ENCODE measurements around the gene NUDT22.

Gene NUDT22

GRCh38 chr11:64225608-64226506, at the start of gene NUDT22, which contains the start of gene TRPT1:
Gene NUDT22 (plus strand): TSS chr11:64226274. CDS start chr11:64226653, 379 bp downstream.
Gene TRPT1 (minus strand): TSS chr11:64226186. CDS start chr11:64225860, 326 bp downstream.
- Histone ChIP-seq H4K20me1 (peaks cover 32% of the 10 kb centered on the region), H3K36me3 (peaks cover 42% of the 10 kb centered on the region), H3K4me1 (peaks cover 67% of the 10 kb centered on the region), H3K4me2 (peak within 1 kb of the TSS; percentile 99), H3K27me3 (no peaks in the 10 kb centered on the region), H3K27ac (peak within 1 kb of the TSS; percentile 95), H3K9me3 (no peaks in the 10 kb centered on the region), H3K9ac (peak within 1 kb of the TSS; percentile 89), H3K4me3 (peak within 1 kb of the TSS; percentile 79)
- TF ChIP-seq Cebpa-rat (IDR thresholded peaks at IDR 0.05), result no peak

DNA sequence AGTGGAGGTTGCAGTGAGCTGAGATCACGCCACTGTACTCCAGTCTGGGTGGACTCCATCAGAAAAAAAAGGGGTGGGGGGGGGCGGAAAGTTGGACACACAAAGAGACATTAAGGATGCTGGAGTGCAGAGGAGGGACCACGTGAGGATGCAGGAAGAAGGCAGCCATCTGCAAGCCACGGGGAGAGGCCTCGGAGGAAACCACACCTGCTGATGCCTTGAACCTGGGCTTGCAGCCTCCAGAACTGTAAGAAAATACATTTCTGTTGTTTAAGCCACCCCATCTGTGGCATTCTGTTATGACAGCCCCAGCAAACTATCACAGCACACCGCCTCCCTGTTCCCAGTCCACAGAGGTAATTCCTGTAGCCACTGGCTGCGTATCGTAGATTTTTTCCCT, 49.3 kb upstream of the NUDT22 start:
- Histone ChIP-seq H3K4me3 (no peak overlapping the region), H3K4me2 (peak overlapping the region; percentile 0; the same call in 1 of the 2 replicates), H3K9ac (no peak overlapping the region), H3K4me1 (peaks cover 45% of the 10 kb centered on the region), H3K27ac (no peak overlapping the region), H3K27me3 (no peaks in the 10 kb centered on the region), H3K36me3 (peaks cover 21% of the 10 kb centered on the region), H3K9me3 (peaks cover 7% of the 10 kb centered on the region), H4K20me1 (no peaks in the 10 kb centered on the region)
- no peak for TF ChIP-seq Cebpa-rat (IDR thresholded peaks at IDR 0.05)

DNA sequence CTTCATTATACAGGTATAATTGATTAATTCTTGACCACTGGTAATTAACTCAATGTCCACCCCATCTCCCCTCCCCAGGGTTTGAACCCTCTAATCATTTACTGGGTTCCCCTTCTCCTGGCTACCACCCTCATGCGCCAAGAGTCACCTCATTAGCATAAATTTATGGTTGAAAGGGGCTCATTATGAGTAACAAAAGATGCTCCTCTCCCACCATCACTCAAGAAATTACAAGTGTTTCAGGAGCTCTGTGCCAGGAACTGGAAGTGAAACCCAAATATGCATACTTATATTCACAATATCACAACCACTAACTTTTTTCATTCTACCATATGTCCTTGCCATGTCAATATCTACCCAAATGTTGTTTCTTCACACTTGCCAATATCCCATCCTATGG, 47.9 kb upstream of the NUDT22 start:
- Histone ChIP-seq H3K4me2 (no peak overlapping the region), H3K27ac (no peak overlapping the region)

GRCh38 chr11:64178951-64179639, 47.0 kb upstream of the NUDT22 start:
- H3K36me3 ChIP-seq, result peaks cover 13% of the 10 kb centered on the region
- no peak for TF ChIP-seq Cebpa-rat (IDR thresholded peaks at IDR 0.05)
- H3K27me3 ChIP-seq, result no peaks in the 10 kb centered on the region
- no peak overlapping the region for H3K9ac ChIP-seq
- peaks cover 62% of the 10 kb centered on the region for H3K4me1 ChIP-seq
- no peak overlapping the region for H3K4me3 ChIP-seq
- no peaks in the 10 kb centered on the region for H3K9me3 ChIP-seq
- no peaks in the 10 kb centered on the region for H4K20me1 ChIP-seq
- no peak overlapping the region for H3K27ac ChIP-seq
- no peak overlapping the region for H3K4me2 ChIP-seq

More for the DNA sequence above, 47.9 kb upstream of the NUDT22 start:
- H4K20me1 ChIP-seq, result no peaks in the 10 kb centered on the region
- TF ChIP-seq Cebpa-rat (IDR thresholded peaks at IDR 0.05), result no peak
- H3K4me3 ChIP-seq, result no peak overlapping the region
- H3K36me3 ChIP-seq, result peaks cover 21% of the 10 kb centered on the region
- H3K9me3 ChIP-seq, result peaks cover 7% of the 10 kb centered on the region
- H3K27me3 ChIP-seq, result no peaks in the 10 kb centered on the region
- no peak overlapping the region for H3K9ac ChIP-seq
- H3K4me1 ChIP-seq, result peaks cover 59% of the 10 kb centered on the region

DNA sequence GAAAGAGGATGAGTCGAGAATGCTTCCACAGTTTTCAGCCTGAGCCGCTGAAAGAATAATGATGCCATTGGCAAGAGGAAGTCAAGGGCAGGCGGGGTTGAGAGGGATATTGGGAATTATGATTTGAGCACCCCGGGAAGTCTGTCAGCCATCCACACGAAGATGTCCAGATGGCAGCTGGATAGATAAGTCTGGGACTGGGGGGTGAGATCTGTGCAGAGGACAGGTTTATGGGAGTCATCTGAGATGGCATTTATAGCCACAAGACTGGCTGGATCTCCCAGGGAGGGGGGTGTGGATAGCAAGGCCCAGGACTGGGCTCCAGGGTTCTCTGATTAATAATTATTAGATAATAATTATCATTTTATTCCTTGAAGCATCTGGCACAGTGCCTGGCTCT, 45.2 kb upstream of the NUDT22 start:
- H3K4me3 ChIP-seq, result peak overlapping the region; percentile 39
- peaks cover 61% of the 10 kb centered on the region for H3K4me1 ChIP-seq
- peak overlapping the region; percentile 83 for H3K4me2 ChIP-seq
- TF ChIP-seq Cebpa-rat (IDR thresholded peaks at IDR 0.05), result no peak
- H4K20me1 ChIP-seq, result no peaks in the 10 kb centered on the region
- peak overlapping the region; percentile 81 for H3K27ac ChIP-seq
- H3K27me3 ChIP-seq, result no peaks in the 10 kb centered on the region
- peak overlapping the region; percentile 78 for H3K9ac ChIP-seq
- H3K36me3 ChIP-seq, result peaks cover 13% of the 10 kb centered on the region
- H3K9me3 ChIP-seq, result no peaks in the 10 kb centered on the region

- no peak for TF ChIP-seq Cebpa-rat (IDR thresholded peaks at IDR 0.05)
- Histone ChIP-seq H3K9ac (peak overlapping the region; percentile 78), H3K9me3 (no peaks in the 10 kb centered on the region), H3K4me3 (peak overlapping the region; percentile 39), H3K36me3 (peaks cover 13% of the 10 kb centered on the region), H3K4me2 (peak overlapping the region; percentile 83), H3K4me1 (peaks cover 57% of the 10 kb centered on the region), H4K20me1 (no peaks in the 10 kb centered on the region), H3K27ac (peak overlapping the region; percentile 81), H3K27me3 (no peaks in the 10 kb centered on the region)
These were observed 44.3 kb upstream of the NUDT22 start for GRCh38 chr11:64181506-64182411.

DNA sequence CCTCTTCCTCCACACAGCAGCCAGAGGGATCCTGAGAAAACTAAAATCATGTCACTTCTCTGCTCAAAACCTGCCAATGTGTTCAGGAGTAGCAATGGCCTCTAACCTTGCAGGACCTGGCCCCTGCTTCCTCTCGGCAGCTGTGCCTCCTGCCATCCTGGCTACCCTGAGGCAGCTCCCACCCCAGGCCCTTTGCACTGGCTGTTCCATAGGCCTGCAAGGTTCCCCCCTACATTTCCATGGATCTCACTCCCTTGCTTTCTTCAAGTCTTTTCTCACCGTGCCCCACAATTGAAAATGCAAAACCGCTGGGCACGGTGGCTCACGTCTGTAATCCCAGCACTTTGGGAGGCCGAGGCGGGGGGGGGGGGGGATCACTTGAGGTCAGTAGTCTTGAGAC, 42.2 kb upstream of the NUDT22 start:
- peak overlapping the region; percentile 78 for H3K4me3 ChIP-seq
- H3K9me3 ChIP-seq, result no peaks in the 10 kb centered on the region
- no peak for TF ChIP-seq Cebpa-rat (IDR thresholded peaks at IDR 0.05)
- peaks cover 52% of the 10 kb centered on the region for H3K4me1 ChIP-seq
- peaks cover 12% of the 10 kb centered on the region for H3K36me3 ChIP-seq
- no peaks in the 10 kb centered on the region for H3K27me3 ChIP-seq
- H4K20me1 ChIP-seq, result no peaks in the 10 kb centered on the region
- H3K27ac ChIP-seq, result peak overlapping the region; percentile 44; the same call in 1 of the 2 replicates
- H3K4me2 ChIP-seq, result peak overlapping the region; percentile 83
- peak overlapping the region; percentile 89 for H3K9ac ChIP-seq

- Histone ChIP-seq H3K4me1 (peaks cover 48% of the 10 kb centered on the region), H3K4me2 (peak overlapping the region; percentile 83), H3K4me3 (peak overlapping the region; percentile 78), H3K27ac (peak overlapping the region; percentile 90), H3K36me3 (no peaks in the 10 kb centered on the region; the same call in none of the 2 replicates), H3K9ac (peak overlapping the region; percentile 89), H3K9me3 (no peaks in the 10 kb centered on the region), H3K27me3 (no peaks in the 10 kb centered on the region), H4K20me1 (no peaks in the 10 kb centered on the region)
- no peak for TF ChIP-seq Cebpa-rat (IDR thresholded peaks at IDR 0.05)
These were observed 40.8 kb upstream of the NUDT22 start for GRCh38 chr11:64185175-64185692.

Measured in BLaER1 (cell line).